ENCODE results near the gene LBHD2. TPM values are rescaled to one million over a fixed set of nuclear protein-coding genes. Genes with fewer than 3 reads are reported as not detected.

The LBHD2 gene
- total and polyA plus RNA-seq, 2 of the 8 experiments (the other 6 are each of a cell fraction or from before 2014, with no cell fraction given) = not detected

GRCh38 chr14:103126873-103127304 is 42.9 kb downstream of the LBHD2 start (continued):
- TF ChIP-seq MAX (IDR thresholded peaks at IDR 0.05) = no peak; the same call in 1 of the 2 replicates
- TF ChIP-seq JUND (IDR thresholded peaks at IDR 0.05; ENCODE audit: low read length) = no peak
- TF ChIP-seq CTCF (IDR thresholded peaks at IDR 0.05; ENCODE audit: control extremely low read depth in 1 of 3, insufficient read depth in 1 of 3, low read depth in 1 of 3, low read length in 3 of 3) = peak in 2 of 3 experiments; percentile 36 to 87; a peak in 3 of 4 replicates
